ENCODE measurements around the gene SLC10A7.

SLC10A7 gene

GRCh38 chr4:146261041-146261440 lies 260.7 kb downstream of the SLC10A7 start:
- no peak for TF ChIP-seq CTCF (conservative IDR thresholded peaks at IDR 0.05; ENCODE audit: low read length)
- no peak overlapping the region for H3K4me3 ChIP-seq (ENCODE audit: low read length)
- DNase-seq (ENCODE audit: low read depth) = no peak

- no peak for TF ChIP-seq CTCF (conservative IDR thresholded peaks at IDR 0.05; ENCODE audit: low read length)
- no peak for DNase-seq (ENCODE audit: low read depth)
- no peak overlapping the region for H3K4me3 ChIP-seq (ENCODE audit: low read length)
Observed at GRCh38 chr4:146260521-146260920, 261.2 kb downstream of the SLC10A7 start.

- DNase-seq (ENCODE audit: low read depth) = no peak
- TF ChIP-seq CTCF (conservative IDR thresholded peaks at IDR 0.05; ENCODE audit: low read length) = no peak
- no peak overlapping the region for H3K4me3 ChIP-seq (ENCODE audit: low read length)
Observed at GRCh38 chr4:146257511-146257910, 264.2 kb downstream of the SLC10A7 start.

- H3K4me3 ChIP-seq (ENCODE audit: low read length) = no peak overlapping the region
- no peak for DNase-seq (ENCODE audit: low read depth)
- TF ChIP-seq CTCF (conservative IDR thresholded peaks at IDR 0.05; ENCODE audit: low read length) = no peak
Observed at GRCh38 chr4:146256328-146256727, 265.4 kb downstream of the SLC10A7 start.

GRCh38 chr4:146255874-146256273 lies 265.9 kb downstream of the SLC10A7 start:
- no peak for TF ChIP-seq CTCF (conservative IDR thresholded peaks at IDR 0.05; ENCODE audit: low read length)
- peak; percentile 77 for DNase-seq (ENCODE audit: low read depth)
- no peak overlapping the region for H3K4me3 ChIP-seq (ENCODE audit: low read length)

- no peak overlapping the region for H3K4me3 ChIP-seq (ENCODE audit: low read length)
- DNase-seq (ENCODE audit: low read depth) = peak; percentile 68
- peak; percentile 37 for TF ChIP-seq CTCF (conservative IDR thresholded peaks at IDR 0.05; ENCODE audit: low read length)
Observed at GRCh38 chr4:146255463-146255862, 266.3 kb downstream of the SLC10A7 start.

- DNase-seq (ENCODE audit: low read depth) = no peak
- TF ChIP-seq CTCF (conservative IDR thresholded peaks at IDR 0.05; ENCODE audit: low read length) = no peak
- H3K4me3 ChIP-seq (ENCODE audit: low read length) = no peak overlapping the region
Observed at GRCh38 chr4:146252969-146253611, 268.6 kb downstream of the SLC10A7 start.

All from AG10803 (cell line).